ENCODE data around the gene UGT8.
"Not testable (repeated sequence)": the region's sequence is repeated elsewhere in the genome, so short reads cannot be mapped to it uniquely, and the experiment has no call there.

The UGT8 gene

GRCh38 chr4:114654592-114654991, 56.0 kb downstream of the UGT8 start:
- no peak for TF ChIP-seq ZFX (IDR thresholded peaks at IDR 0.05)
- peak; percentile 9; the same call in 1 of the 2 replicates for TF ChIP-seq CTCF (conservative IDR thresholded peaks at IDR 0.05)
- H3K27ac ChIP-seq: no peak overlapping the region

GRCh38 chr4:114658179-114658578, 59.6 kb downstream of the UGT8 start:
- TF ChIP-seq CTCF (conservative IDR thresholded peaks at IDR 0.05) (no peak), ZFX (IDR thresholded peaks at IDR 0.05) (no peak)
- H3K27ac ChIP-seq: no peak overlapping the region

- TF ChIP-seq ZFX (IDR thresholded peaks at IDR 0.05) (no peak), CTCF (conservative IDR thresholded peaks at IDR 0.05) (no peak)
- no peak overlapping the region for H3K27ac ChIP-seq
Measured at GRCh38 chr4:114658776-114659175, 60.2 kb downstream of the UGT8 start.

- TF ChIP-seq ZFX (IDR thresholded peaks at IDR 0.05) (no peak), CTCF (conservative IDR thresholded peaks at IDR 0.05) (peak; percentile 93)
- H3K27ac ChIP-seq: no peak overlapping the region
Measured at GRCh38 chr4:114659386-114660008, 60.9 kb downstream of the UGT8 start.

GRCh38 chr4:114663083-114663482, 64.5 kb downstream of the UGT8 start:
- no peak overlapping the region for H3K27ac ChIP-seq
- TF ChIP-seq CTCF (conservative IDR thresholded peaks at IDR 0.05) (no peak), ZFX (IDR thresholded peaks at IDR 0.05) (no peak)

- H3K27ac ChIP-seq: no peak overlapping the region
- no peak for TF ChIP-seq ZFX (IDR thresholded peaks at IDR 0.05)
- no peak for TF ChIP-seq CTCF (conservative IDR thresholded peaks at IDR 0.05)
Measured at GRCh38 chr4:114668577-114668976, 70.0 kb downstream of the UGT8 start.

- H3K27ac ChIP-seq: not testable (repeated sequence)
Measured at GRCh38 chr4:114670733-114671132, 72.1 kb downstream of the UGT8 start.

- TF ChIP-seq CTCF (conservative IDR thresholded peaks at IDR 0.05): no peak
- TF ChIP-seq ZFX (IDR thresholded peaks at IDR 0.05): no peak
- H3K27ac ChIP-seq: no peak overlapping the region
Measured at GRCh38 chr4:114673306-114673705, 74.7 kb downstream of the UGT8 start.
